ENCODE results near the gene AAGAB.
A peak's percentile ranks its signal among the peaks of the same experiment; 100 is the strongest.

The AAGAB gene

GRCh38 chr15:67210555-67211168 lies 43.8 kb downstream of the AAGAB start:
- no peak for DNase-seq (ENCODE audit: low read depth)

GRCh38 chr15:67208396-67208795 lies 46.1 kb downstream of the AAGAB start:
- no peak for DNase-seq (ENCODE audit: low read depth)

- no peak for DNase-seq (ENCODE audit: low read depth)
Observed at GRCh38 chr15:67207555-67208207, 46.8 kb downstream of the AAGAB start.

GRCh38 chr15:67202991-67203390 lies 51.5 kb downstream of the AAGAB start:
- DNase-seq (ENCODE audit: low read depth): no peak

GRCh38 chr15:67202091-67202490 lies 52.4 kb downstream of the AAGAB start:
- no peak for DNase-seq (ENCODE audit: low read depth)

- DNase-seq (ENCODE audit: low read depth): no peak
Observed at GRCh38 chr15:67201136-67201535, 53.3 kb downstream of the AAGAB start.

GRCh38 chr15:67199881-67200763 lies 54.3 kb downstream of the AAGAB start:
- DNase-seq (ENCODE audit: low read depth): peak; percentile 48

GRCh38 chr15:67199391-67199790 lies 55.1 kb downstream of the AAGAB start:
- no peak for DNase-seq (ENCODE audit: low read depth)

- DNase-seq (ENCODE audit: low read depth): no peak
Observed at GRCh38 chr15:67198157-67198754, 56.2 kb downstream of the AAGAB start.

GRCh38 chr15:67197364-67197695 lies 57.1 kb downstream of the AAGAB start:
- DNase-seq (ENCODE audit: low read depth): no peak

GRCh38 chr15:67196672-67197363 lies 57.6 kb downstream of the AAGAB start:
- peak; percentile 84 for DNase-seq (ENCODE audit: low read depth)

GRCh38 chr15:67196222-67196621 lies 58.2 kb downstream of the AAGAB start:
- no peak for DNase-seq (ENCODE audit: low read depth)

- DNase-seq (ENCODE audit: low read depth): no peak
Observed at GRCh38 chr15:67195305-67195704, 59.2 kb downstream of the AAGAB start.

- DNase-seq (ENCODE audit: low read depth): no peak
Observed at GRCh38 chr15:67194171-67195114, 60.0 kb downstream of the AAGAB start.

GRCh38 chr15:67193223-67193990 lies 61.1 kb downstream of the AAGAB start:
- no peak for DNase-seq (ENCODE audit: low read depth)

GRCh38 chr15:67192185-67192820 lies 62.2 kb downstream of the AAGAB start:
- no peak for DNase-seq (ENCODE audit: low read depth)

GRCh38 chr15:67190813-67191212 lies 63.6 kb downstream of the AAGAB start:
- DNase-seq (ENCODE audit: low read depth): no peak

- no peak for DNase-seq (ENCODE audit: low read depth)
Observed at GRCh38 chr15:67190326-67190725, 64.1 kb downstream of the AAGAB start.

GRCh38 chr15:67189326-67190051 lies 65.0 kb downstream of the AAGAB start:
- no peak for DNase-seq (ENCODE audit: low read depth)

Measured in ELR (cell line).